ENCODE results near the gene HAPSTR1.

Gene HAPSTR1

GRCh38 chr16:9091867-9092281 is 430 bp downstream of the HAPSTR1 start (continued):
- TF ChIP-seq SCRT2 (tag by site-specific recombination; IDR thresholded peaks at IDR 0.05) (no peak), IKZF3 (tag by site-specific recombination; IDR thresholded peaks at IDR 0.05) (no peak), KLF1 (tag by site-specific recombination; IDR thresholded peaks at IDR 0.05) (no peak), ZNF777 (tag by site-specific recombination; IDR thresholded peaks at IDR 0.05; ENCODE audit: borderline replicate concordance) (no peak), ZNF623 (tag by site-specific recombination; IDR thresholded peaks at IDR 0.05) (no peak), ZNF426 (tag by site-specific recombination; IDR thresholded peaks at IDR 0.05) (no peak), ZNF26 (tag by site-specific recombination; IDR thresholded peaks at IDR 0.05) (no peak), ZFP37 (tag by site-specific recombination; IDR thresholded peaks at IDR 0.05) (no peak), ZNF707 (tag by site-specific recombination; IDR thresholded peaks at IDR 0.05) (no peak), RBAK (tag by site-specific recombination; IDR thresholded peaks at IDR 0.05) (no peak), ZSCAN16 (tag by site-specific recombination; IDR thresholded peaks at IDR 0.05) (no peak), ZNF514 (tag by site-specific recombination; IDR thresholded peaks at IDR 0.05) (no peak), ZNF510 (tag by site-specific recombination; IDR thresholded peaks at IDR 0.05; ENCODE audit: insufficient replicate concordance) (no peak), ZBTB20 (tag by site-specific recombination; IDR thresholded peaks at IDR 0.05) (0 out of 2 replicates have a peak, but pooled peaks have one; percentile 16), MZF1 (tag by site-specific recombination; IDR thresholded peaks at IDR 0.05; ENCODE audit: borderline replicate concordance) (no peak), SP3 (tag by site-specific recombination; IDR thresholded peaks at IDR 0.05) (no peak), ZNF184 (tag by site-specific recombination; IDR thresholded peaks at IDR 0.05) (no peak), GLIS1 (tag by site-specific recombination; IDR thresholded peaks at IDR 0.05) (peak; percentile 12; the same call in 1 of the 2 replicates)

GRCh38 chr16:9092282-9092977 is 986 bp downstream of the HAPSTR1 start:
- ChIA-PET POLR2A (interaction anchor here (0.8 to 3.2 kb wide), 11 partner anchors 9 to 224 kb away, joined by 3 to 76 read pairs (median 5); partner anchors contain the start of gene CARHSP1), CTCF (interaction anchor here (0.7 kb wide), 1 partner anchor 158 kb away, joined by 3 read pairs; no protein-coding TSS in a partner anchor)
- peaks cover 11 to 42% of the 10 kb centered on the region in 2 experiments for H3K36me3 ChIP-seq (ENCODE audit: control insufficient read depth in 2 of 2, insufficient read depth in 1 of 2, low read length in 2 of 2)
- peak overlapping the region; percentile 99 for H3K4me3 ChIP-seq (ENCODE audit: low read depth, low read length)
- H3K4me1 ChIP-seq (ENCODE audit: control insufficient read depth, insufficient read depth, low read length), result peaks cover 9% of the 10 kb centered on the region
- no peaks in the 10 kb centered on the region for H3K9me3 ChIP-seq (ENCODE audit: control insufficient read depth, insufficient read depth, low read depth, low read length)
- peak overlapping the region; percentile 89 for H3K27ac ChIP-seq (ENCODE audit: extremely low read depth, low read depth, low read length)
- TF ChIP-seq ZNF2 (tag by site-specific recombination; IDR thresholded peaks at IDR 0.05) (peak; percentile 58; the same call in 1 of the 2 replicates), ZNF600 (tag by site-specific recombination; IDR thresholded peaks at IDR 0.05) (peak; percentile 76), ZBTB11 (tag by site-specific recombination; conservative IDR thresholded peaks at IDR 0.05; ENCODE audit: low read depth) (0 out of 2 replicates have a peak, but pooled peaks have one; percentile 6), ZNF639 (tag by site-specific recombination; IDR thresholded peaks at IDR 0.05) (peak; percentile 72), REST (tag by site-specific recombination; IDR thresholded peaks at IDR 0.05) (no peak), HOXC10 (CRISPR knock-in tag; IDR thresholded peaks at IDR 0.05) (no peak), ZBTB26 (tag by site-specific recombination; optimal IDR thresholded peaks at IDR 0.05) (peak; percentile 50), KLF9 (tag by site-specific recombination; IDR thresholded peaks at IDR 0.05; ENCODE audit: low read depth) (peak; percentile 12; the same call in 1 of the 2 replicates)

All from HEK293 (cell line).